Measurements from ENCODE around the gene SAMD10.

DNA sequence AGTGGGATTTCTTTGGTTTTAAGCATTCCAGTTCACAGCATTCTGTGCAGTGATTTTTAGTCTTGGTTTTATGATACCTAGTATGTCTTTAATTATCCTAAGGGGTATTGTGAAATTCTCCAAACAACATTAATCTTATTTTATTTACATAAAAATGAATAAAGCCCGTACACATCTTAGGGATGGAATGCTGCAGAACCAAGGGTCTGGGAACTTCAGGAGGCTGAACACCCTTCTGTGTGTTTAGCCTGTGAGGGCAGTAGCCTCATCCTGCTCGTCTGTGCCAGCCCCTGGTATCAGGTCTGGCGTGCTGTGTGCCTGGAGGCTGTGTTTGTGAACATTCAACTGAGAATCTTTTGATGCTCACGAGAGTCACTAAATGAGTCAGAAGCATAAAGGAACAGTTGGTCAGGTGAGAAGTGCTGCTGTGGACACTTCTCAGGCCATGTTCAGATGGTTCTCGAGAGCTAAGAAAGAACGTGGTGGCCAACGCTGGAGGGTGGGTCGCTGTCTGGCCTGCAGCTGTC is 31.3 kb upstream of the SAMD10 start:
- TF ChIP-seq POLR2AphosphoS5 (IDR thresholded peaks at IDR 0.05; ENCODE audit: low read depth, low read length) (no peak), CTCF (IDR thresholded peaks at IDR 0.05) (no peak), REST (IDR thresholded peaks at IDR 0.05; ENCODE audit: insufficient read depth in 1 of 2, low read depth in 2 of 2, low read length in 1 of 2) (no peak)
